ENCODE data around the gene EFTUD2. TPM values are rescaled to one million over a fixed set of nuclear protein-coding genes. Genes with fewer than 3 reads are reported as not detected.
A peak's percentile ranks its signal among the peaks of the same experiment; 100 is the strongest.

EFTUD2 gene
- total and polyA plus RNA-seq, 2 donors (not counting 1 experiment from before 2014, with no cell fraction given) = 88.0 to 154 TPM

DNA sequence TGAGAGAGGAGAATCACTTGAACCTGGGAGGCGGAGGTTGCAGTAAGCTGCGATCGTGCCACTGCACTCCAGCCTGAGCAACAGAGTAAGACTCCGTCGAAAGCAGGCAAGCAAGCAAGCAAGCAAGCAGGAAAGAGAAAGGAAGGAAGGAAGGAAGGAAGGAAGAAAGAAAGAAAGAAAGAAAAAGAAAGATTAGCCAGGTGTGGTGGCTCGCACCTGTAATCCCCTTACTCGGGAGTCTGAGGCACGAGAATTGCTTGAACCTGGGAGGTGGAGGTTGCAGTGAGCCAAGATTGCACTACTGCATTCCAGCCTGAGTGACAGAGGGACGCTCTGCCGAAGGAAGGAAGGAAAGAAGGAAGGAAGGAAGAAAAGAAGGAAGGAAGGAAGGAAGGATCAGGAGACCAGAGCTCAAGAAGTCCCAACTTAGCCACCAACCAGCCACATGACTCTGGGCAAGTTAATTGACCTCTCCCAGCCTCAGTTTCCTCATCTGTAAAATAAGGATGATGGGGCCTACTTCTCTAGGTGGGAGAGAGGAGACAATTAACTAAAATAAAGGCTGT, 9.6 kb upstream of the EFTUD2 start:
- Histone ChIP-seq H3K9me3 (ENCODE audit: control insufficient read depth, insufficient read depth, low read depth, low read length) (no peaks in the 10 kb centered on the region), H2AFZ (ENCODE audit: low read length) (no peak overlapping the region), H3K79me2 (ENCODE audit: control insufficient read depth, insufficient read depth, low read length) (no peaks in the 10 kb centered on the region), H3K4me3 (replicated peaks in 1 of 4; ENCODE audit: control extremely low read depth in 1 of 4, insufficient read depth in 1 of 4, low read depth in 3 of 4, low read length in 4 of 4) (no peak overlapping the region), H3K36me3 (ENCODE audit: control insufficient read depth, insufficient read depth, low read length) (no peaks in the 10 kb centered on the region), H3K9ac (ENCODE audit: insufficient read depth, low read length) (no peak overlapping the region), H3K4me2 (ENCODE audit: extremely low read depth, insufficient read depth, low read length) (no peak overlapping the region), H3K4me1 (ENCODE audit: control insufficient read depth, extremely low read depth, insufficient read depth, low read length) (peaks cover 16% of the 10 kb centered on the region), H3K27me3 (ENCODE audit: control insufficient read depth, insufficient read depth, low read length) (peaks cover 7% of the 10 kb centered on the region), H3K27ac (ENCODE audit: insufficient read depth, low read length) (no peak overlapping the region), H4K20me1 (ENCODE audit: control insufficient read depth, extremely low read depth, insufficient read depth, low read length) (no peaks in the 10 kb centered on the region)
- DNase-seq (ENCODE audit: low read depth in 2 of 2) = no peak
- TF ChIP-seq EZH2 (IDR thresholded peaks at IDR 0.05; ENCODE audit: low read length, missing control alignments) = no peak
- TF ChIP-seq, protein P1, sequence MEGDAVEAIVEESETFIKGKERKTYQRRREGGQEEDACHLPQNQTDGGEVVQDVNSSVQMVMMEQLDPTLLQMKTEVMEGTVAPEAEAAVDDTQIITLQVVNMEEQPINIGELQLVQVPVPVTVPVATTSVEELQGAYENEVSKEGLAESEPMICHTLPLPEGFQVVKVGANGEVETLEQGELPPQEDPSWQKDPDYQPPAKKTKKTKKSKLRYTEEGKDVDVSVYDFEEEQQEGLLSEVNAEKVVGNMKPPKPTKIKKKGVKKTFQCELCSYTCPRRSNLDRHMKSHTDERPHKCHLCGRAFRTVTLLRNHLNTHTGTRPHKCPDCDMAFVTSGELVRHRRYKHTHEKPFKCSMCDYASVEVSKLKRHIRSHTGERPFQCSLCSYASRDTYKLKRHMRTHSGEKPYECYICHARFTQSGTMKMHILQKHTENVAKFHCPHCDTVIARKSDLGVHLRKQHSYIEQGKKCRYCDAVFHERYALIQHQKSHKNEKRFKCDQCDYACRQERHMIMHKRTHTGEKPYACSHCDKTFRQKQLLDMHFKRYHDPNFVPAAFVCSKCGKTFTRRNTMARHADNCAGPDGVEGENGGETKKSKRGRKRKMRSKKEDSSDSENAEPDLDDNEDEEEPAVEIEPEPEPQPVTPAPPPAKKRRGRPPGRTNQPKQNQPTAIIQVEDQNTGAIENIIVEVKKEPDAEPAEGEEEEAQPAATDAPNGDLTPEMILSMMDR (conservative IDR thresholded peaks at IDR 0.05 in 1 of 2, IDR thresholded peaks at IDR 0.05 in 1 of 2; ENCODE audit: low read depth in 1 of 2, low read length in 2 of 2) = no peak

DNA sequence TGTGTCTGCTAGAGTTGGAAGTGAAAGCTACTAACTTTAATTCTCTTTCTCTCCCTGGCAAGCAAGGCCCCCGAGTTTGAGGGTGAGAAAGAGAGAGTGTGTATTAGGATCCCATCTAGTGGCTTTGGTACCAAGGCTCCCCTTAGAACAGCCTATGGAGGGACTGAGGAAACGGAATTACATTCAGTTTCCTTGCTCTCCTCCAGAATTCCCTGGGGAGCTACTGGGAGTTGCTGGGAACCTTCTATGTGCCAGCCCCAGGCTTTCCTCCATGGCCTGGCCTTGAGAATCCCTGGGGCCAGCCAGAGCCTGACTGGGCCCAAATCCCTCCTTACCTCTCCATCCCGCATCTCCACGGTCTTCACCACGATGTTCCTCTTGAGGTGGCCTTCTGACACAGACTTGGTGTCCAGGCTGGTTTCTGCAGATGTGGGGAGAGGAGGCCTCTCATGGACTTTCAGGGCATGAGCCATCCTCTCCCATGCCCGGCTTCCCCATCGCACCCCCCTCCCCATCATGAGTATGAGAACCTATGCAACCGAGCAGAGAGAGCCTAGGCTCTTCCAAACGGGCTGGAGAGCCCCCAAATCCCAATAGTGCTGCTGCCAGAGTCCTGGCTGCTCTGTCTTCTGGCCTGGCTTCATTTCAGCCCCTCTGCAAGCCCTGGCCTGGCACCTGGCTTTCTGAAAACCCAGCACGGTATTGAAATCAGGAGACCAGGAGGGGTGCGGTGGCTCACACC, 8.7 kb upstream of the EFTUD2 start:
- Histone ChIP-seq H3K4me3 (replicated peaks in 1 of 4; ENCODE audit: control extremely low read depth in 1 of 4, insufficient read depth in 1 of 4, low read depth in 3 of 4, low read length in 4 of 4) (no peak overlapping the region), H4K20me1 (ENCODE audit: control insufficient read depth, extremely low read depth, insufficient read depth, low read length) (no peaks in the 10 kb centered on the region), H3K9ac (ENCODE audit: insufficient read depth, low read length) (no peak overlapping the region), H3K36me3 (ENCODE audit: control insufficient read depth, insufficient read depth, low read length) (no peaks in the 10 kb centered on the region), H3K27me3 (ENCODE audit: control insufficient read depth, insufficient read depth, low read length) (no peaks in the 10 kb centered on the region), H3K79me2 (ENCODE audit: control insufficient read depth, insufficient read depth, low read length) (no peaks in the 10 kb centered on the region), H3K27ac (ENCODE audit: insufficient read depth, low read length) (no peak overlapping the region), H3K9me3 (ENCODE audit: control insufficient read depth, insufficient read depth, low read depth, low read length) (no peaks in the 10 kb centered on the region), H3K4me1 (ENCODE audit: control insufficient read depth, extremely low read depth, insufficient read depth, low read length) (peaks cover 16% of the 10 kb centered on the region), H2AFZ (ENCODE audit: low read length) (no peak overlapping the region), H3K4me2 (ENCODE audit: extremely low read depth, insufficient read depth, low read length) (no peak overlapping the region)
- no peak for DNase-seq (ENCODE audit: low read depth in 2 of 2)
- TF ChIP-seq EZH2 (IDR thresholded peaks at IDR 0.05; ENCODE audit: low read length, missing control alignments) = no peak
- TF ChIP-seq, protein P1 (conservative IDR thresholded peaks at IDR 0.05 in 1 of 2, IDR thresholded peaks at IDR 0.05 in 1 of 2; ENCODE audit: low read depth in 1 of 2, low read length in 2 of 2) = no peak

DNA sequence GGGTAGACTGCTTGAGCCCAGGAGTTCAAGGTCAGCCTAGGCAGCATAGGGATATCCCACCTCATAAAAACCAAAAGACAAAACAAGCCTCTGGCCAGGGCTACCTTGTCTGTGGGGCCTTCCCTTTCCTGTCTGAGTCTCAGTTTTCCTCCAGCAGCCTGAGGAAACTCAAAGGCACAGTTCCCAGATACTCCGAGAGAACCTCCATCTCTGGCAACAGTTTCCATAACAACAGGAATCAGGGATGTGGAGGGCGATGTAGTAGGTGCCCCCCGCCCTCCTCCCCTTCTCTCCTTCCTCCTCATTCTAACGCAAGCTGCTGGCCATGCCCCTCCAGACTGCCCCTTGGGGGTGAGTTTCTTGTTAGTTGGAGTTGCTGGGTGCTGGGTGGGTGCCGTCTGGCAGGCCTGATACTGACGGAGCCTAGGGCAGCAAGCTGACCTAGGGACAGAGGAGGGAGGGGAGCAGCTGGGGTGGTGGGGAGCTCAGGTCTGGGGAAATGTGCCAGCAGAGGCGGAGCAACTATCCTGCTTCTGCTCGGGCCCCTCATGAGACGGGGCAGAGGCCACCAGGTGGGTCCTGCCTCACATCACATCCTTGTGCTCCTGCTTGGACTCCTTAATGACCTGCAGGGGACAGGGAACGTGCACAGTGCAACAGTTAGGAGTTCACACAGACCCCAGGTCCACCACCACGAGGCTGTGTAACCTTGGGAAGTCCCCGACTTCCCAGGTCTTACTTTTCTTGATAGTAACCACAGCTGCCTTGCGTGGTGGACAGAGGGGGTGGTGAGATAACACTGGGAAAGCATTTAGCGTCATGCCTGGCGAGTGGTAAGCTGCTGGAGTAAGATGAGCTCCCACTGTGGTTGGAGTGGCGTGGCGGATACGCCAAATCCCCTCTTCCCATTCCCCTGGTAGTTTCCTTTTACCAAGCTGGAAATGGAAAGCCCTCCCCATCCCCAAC, 7.8 kb upstream of the EFTUD2 start:
- Histone ChIP-seq H3K27ac (ENCODE audit: insufficient read depth, low read length) (peak overlapping the region; percentile 66), H3K27me3 (ENCODE audit: control insufficient read depth, insufficient read depth, low read length) (no peaks in the 10 kb centered on the region), H3K9ac (ENCODE audit: insufficient read depth, low read length) (no peak overlapping the region), H3K4me3 (replicated peaks in 1 of 4; ENCODE audit: control extremely low read depth in 1 of 4, insufficient read depth in 1 of 4, low read depth in 3 of 4, low read length in 4 of 4) (no peak overlapping the region), H3K4me2 (ENCODE audit: extremely low read depth, insufficient read depth, low read length) (no peak overlapping the region), H3K36me3 (ENCODE audit: control insufficient read depth, insufficient read depth, low read length) (no peaks in the 10 kb centered on the region), H4K20me1 (ENCODE audit: control insufficient read depth, extremely low read depth, insufficient read depth, low read length) (no peaks in the 10 kb centered on the region), H3K4me1 (ENCODE audit: control insufficient read depth, extremely low read depth, insufficient read depth, low read length) (peaks cover 16% of the 10 kb centered on the region), H2AFZ (ENCODE audit: low read length) (no peak overlapping the region), H3K79me2 (ENCODE audit: control insufficient read depth, insufficient read depth, low read length) (no peaks in the 10 kb centered on the region), H3K9me3 (ENCODE audit: control insufficient read depth, insufficient read depth, low read depth, low read length) (no peaks in the 10 kb centered on the region)
- no peak for TF ChIP-seq EZH2 (IDR thresholded peaks at IDR 0.05; ENCODE audit: low read length, missing control alignments)
- no peak for DNase-seq (ENCODE audit: low read depth in 2 of 2)

Data from fibroblast of lung (primary cell).